Activated T-helper 1 cell treated with anti-CD3 and anti-CD28 coated beads, Interleukin-2, amount 50 U/mL, for 16 hours (primary cell): Measurements from ENCODE around the gene TNFSF10.

Source experiments
- DNase-seq, 2 donors: peaks; one replicate each; pipeline ENCODE4 v3.0.0-alpha.2; 2020; ENCODE audit warnings: low read depth in 1 of 2, low spot score in 1 of 2

The TNFSF10 gene

DNA sequence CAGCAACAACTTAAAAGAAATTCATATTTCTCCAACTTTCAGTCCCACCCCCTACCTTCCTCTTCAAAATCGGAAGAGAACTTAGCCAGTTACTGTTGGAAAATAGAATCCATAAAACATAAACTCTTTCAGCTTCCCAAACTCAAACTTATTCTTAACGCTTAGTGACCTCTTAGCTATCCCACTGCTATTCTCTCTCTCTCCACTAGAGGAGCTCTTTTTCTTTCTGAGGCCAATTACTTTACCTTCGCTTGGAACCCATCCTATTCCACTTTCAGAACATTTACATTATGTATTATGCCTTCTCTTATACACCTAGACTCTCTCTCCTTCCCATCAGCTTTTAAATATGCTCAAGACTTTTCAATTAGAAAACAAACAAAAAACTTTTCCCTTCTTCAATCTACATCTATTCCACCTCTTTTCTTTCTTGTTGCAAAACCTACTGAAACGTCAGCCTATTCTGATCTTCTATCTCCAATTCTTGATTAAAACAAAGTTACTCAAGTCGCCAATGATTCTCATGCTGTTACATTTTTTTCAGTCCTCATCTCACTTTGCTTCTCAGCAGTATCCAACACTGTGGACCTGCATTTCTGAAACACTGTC lies 61.6 kb downstream of the TNFSF10 start:
- DNase-seq, result no peak

DNA sequence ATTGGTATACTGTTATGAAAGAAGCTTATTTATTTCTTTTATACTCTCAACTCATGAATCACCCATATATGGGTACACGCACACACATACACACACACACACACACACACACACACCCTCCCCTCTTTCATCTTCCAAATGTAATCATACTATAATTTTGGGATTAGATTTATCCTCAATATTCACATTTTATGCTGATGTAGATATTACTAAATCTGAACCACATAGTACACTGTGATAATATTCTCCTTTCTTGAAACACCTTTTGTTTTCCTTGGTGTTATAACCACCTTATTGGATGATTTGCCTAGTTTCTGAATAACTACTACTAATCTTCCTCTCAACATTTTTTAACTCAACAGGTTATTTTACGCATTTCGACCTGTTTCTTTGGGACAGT lies 66.8 kb downstream of the TNFSF10 start:
- DNase-seq, result no peak
